Panc1 (cell line): ENCODE measurements around the gene CDH23.

Experiments used
- POLR2AphosphoS5 ChIP-seq: IDR thresholded peaks from 2 replicates; pipeline ENCODE4 v1.6.1; 2012; ENCODE audit warnings: mild to moderate bottlenecking, low read depth, low read length, moderate library complexity
- TF ChIP-seq, protein P1 (sequence below): fragments of 450-650 bp; IDR thresholded peaks from 2 replicates; pipeline ENCODE4 v1.5.1; 2017; ENCODE audit warnings: mild to moderate bottlenecking
- TF ChIP-seq, protein P2 (sequence below), 2 experiments: IDR thresholded peaks; 2 replicates each; pipeline ENCODE4 v1.6.1; 2011 to 2012; ENCODE audit warnings: low read depth in 2 of 2, control low read depth in 1 of 2, low read length in 1 of 2, mild to moderate bottlenecking in 1 of 2, moderate library complexity in 1 of 2; ENCODE audit not compliant: insufficient read depth in 1 of 2

DNA sequence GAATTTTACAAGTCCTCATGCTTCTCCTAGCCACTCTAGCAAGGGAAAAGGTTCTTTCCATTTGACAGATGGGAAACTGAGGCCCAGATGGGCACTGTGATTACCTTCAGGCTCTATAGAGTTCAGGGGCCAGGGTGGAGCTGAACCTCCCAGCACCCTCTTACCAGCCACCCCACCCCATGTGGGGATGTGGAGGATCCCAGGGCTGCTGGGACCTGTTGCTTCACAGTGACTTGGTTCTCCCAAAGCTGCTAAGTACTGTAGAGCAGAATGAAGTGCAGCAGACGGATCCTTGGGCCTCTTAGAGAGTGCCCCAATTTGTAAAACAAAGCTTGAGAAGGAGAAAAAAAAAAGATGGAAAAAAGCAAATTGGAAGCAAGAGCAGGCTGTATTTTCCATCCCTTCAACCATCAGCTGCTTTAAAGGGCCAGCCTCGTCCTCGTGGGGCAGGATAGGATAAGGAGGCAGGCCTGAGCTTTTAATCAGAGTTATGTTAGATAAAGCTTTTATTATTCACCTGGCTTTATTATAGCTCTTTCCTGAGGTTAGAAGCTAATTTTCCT, 147.0 kb downstream of the CDH23 start:
- TF ChIP-seq, protein P1, sequence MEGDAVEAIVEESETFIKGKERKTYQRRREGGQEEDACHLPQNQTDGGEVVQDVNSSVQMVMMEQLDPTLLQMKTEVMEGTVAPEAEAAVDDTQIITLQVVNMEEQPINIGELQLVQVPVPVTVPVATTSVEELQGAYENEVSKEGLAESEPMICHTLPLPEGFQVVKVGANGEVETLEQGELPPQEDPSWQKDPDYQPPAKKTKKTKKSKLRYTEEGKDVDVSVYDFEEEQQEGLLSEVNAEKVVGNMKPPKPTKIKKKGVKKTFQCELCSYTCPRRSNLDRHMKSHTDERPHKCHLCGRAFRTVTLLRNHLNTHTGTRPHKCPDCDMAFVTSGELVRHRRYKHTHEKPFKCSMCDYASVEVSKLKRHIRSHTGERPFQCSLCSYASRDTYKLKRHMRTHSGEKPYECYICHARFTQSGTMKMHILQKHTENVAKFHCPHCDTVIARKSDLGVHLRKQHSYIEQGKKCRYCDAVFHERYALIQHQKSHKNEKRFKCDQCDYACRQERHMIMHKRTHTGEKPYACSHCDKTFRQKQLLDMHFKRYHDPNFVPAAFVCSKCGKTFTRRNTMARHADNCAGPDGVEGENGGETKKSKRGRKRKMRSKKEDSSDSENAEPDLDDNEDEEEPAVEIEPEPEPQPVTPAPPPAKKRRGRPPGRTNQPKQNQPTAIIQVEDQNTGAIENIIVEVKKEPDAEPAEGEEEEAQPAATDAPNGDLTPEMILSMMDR = no peak
- no peak for TF ChIP-seq POLR2AphosphoS5
- TF ChIP-seq, protein P2, sequence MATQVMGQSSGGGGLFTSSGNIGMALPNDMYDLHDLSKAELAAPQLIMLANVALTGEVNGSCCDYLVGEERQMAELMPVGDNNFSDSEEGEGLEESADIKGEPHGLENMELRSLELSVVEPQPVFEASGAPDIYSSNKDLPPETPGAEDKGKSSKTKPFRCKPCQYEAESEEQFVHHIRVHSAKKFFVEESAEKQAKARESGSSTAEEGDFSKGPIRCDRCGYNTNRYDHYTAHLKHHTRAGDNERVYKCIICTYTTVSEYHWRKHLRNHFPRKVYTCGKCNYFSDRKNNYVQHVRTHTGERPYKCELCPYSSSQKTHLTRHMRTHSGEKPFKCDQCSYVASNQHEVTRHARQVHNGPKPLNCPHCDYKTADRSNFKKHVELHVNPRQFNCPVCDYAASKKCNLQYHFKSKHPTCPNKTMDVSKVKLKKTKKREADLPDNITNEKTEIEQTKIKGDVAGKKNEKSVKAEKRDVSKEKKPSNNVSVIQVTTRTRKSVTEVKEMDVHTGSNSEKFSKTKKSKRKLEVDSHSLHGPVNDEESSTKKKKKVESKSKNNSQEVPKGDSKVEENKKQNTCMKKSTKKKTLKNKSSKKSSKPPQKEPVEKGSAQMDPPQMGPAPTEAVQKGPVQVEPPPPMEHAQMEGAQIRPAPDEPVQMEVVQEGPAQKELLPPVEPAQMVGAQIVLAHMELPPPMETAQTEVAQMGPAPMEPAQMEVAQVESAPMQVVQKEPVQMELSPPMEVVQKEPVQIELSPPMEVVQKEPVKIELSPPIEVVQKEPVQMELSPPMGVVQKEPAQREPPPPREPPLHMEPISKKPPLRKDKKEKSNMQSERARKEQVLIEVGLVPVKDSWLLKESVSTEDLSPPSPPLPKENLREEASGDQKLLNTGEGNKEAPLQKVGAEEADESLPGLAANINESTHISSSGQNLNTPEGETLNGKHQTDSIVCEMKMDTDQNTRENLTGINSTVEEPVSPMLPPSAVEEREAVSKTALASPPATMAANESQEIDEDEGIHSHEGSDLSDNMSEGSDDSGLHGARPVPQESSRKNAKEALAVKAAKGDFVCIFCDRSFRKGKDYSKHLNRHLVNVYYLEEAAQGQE (IDR thresholded peaks at IDR 0.05; ENCODE audit: insufficient read depth in 1 of 2, low read depth in 2 of 2, low read length in 1 of 2) = no peak
